Tibial nerve (tissue), 4 donors: ENCODE measurements around the gene KCNQ1. TPM values are rescaled to one million over a fixed set of nuclear protein-coding genes. Genes with fewer than 3 reads are reported as not detected.
A peak's percentile ranks its signal among the peaks of the same experiment; 100 is the strongest.

Experiments used
- DNase-seq, 2 donors: peaks; one replicate each; pipeline ENCODE4 v3.0.0-alpha.2; 2019; ENCODE audit warnings: low spot score in 2 of 2
- H3K27ac ChIP-seq, 4 donors: fragments of 200-600 bp; sonication (generic) in 3 of 4; one replicate each; pipeline ENCODE4 v1.5.1; 2017 to 2019; ENCODE audit warnings: mild to moderate bottlenecking in 1 of 4
- H3K27me3 ChIP-seq, 2 donors: fragments of 200-600 bp; sonication (generic) in 1 of 2; one replicate each; pipeline versions ENCODE4 v1.5.1 to v1.6.0; 2017 to 2019
- H3K36me3 ChIP-seq, 3 donors: fragments of 200-600 bp; sonication (generic); one replicate each; pipeline ENCODE4 v1.5.1; 2018 to 2019
- H3K4me1 ChIP-seq, 4 donors: fragments of 200-600 bp; sonication (generic) in 3 of 4; one replicate each; pipeline ENCODE4 v1.5.1; 2017 to 2019
- H3K4me3 ChIP-seq, 4 donors: fragments of 200-600 bp; sonication (generic) in 3 of 4; one replicate each; pipeline ENCODE4 v1.5.1; 2017 to 2019; ENCODE audit warnings: mild to moderate bottlenecking in 1 of 4, moderate library complexity in 1 of 4
- H3K9me3 ChIP-seq, 4 donors: fragments of 200-600 bp; sonication (generic) in 3 of 4; one replicate each; pipeline ENCODE4 v1.5.1; 2017 to 2019
- EP300 ChIP-seq, 2 donors: sonication (generic); formaldehyde crosslinking; IDR thresholded peaks; one replicate each; pipeline ENCODE4 v1.6.1; 2017; ENCODE audit warnings: antibody characterized with exemption in 2 of 2, mild to moderate bottlenecking in 1 of 2
- POLR2A ChIP-seq, 2 donors: fragments of 450-650 bp; IDR thresholded peaks; one replicate each; pipeline ENCODE4 v1.6.1; 2017; ENCODE audit warnings: antibody characterized with exemption in 2 of 2, mild to moderate bottlenecking in 2 of 2, moderate library complexity in 2 of 2
- WGBS, 2 donors: methylation state at CpG; one replicate each; pipeline ENCODE4 v1.1.5; 2018; 5-methylcytosine and 5-hydroxymethylcytosine counted together
- total RNA-seq, 4 donors: library from RNA; depleted of rRNA; stranded (reverse); fragments of >200 nt; gene quantifications; one replicate each; pipeline ENCODE4 v1.1.0, GENCODE V29; 2016
- TF ChIP-seq, protein P1 (sequence below), 5 experiments: fragments of 200-600 bp in 3 of 5; fragments of 450-650 bp in 2 of 5; sonication (generic) in 3 of 5; IDR thresholded peaks; one replicate each; pipeline ENCODE4 v1.5.1; 2016 to 2019; ENCODE audit warnings: antibody characterized with exemption in 5 of 5, mild to moderate bottlenecking in 3 of 5, moderate library complexity in 2 of 5

Gene KCNQ1
- total RNA-seq, 4 donors from 2014 or later: 3.5 to 11.4 (median 7.5) TPM

DNA sequence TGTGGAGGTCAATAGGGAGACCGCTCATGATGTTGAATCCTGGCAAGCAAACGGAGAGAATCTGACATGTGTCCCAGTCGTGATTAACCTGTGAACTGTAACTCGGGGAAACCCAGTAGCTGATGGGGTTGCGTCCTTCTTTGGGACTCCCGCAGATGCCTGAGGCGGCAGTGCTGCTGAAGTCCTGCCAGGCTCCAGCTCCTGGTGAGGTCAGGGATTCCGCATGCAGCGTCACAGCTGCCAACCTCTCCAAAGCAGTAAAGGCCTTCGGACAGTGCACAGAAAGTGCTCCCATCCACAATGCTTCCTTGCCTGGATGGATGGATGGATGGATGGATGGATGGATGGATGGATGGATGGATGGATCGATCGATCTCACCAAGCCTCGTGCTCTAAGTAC is 13.5 kb downstream of the KCNQ1 start:
- H3K36me3 ChIP-seq: no peaks in the 10 kb centered on the region
- no peak for DNase-seq
- TF ChIP-seq POLR2A (IDR thresholded peaks at IDR 0.05) (no peak), EP300 (IDR thresholded peaks at IDR 0.05) (no peak)
- TF ChIP-seq, protein P1, sequence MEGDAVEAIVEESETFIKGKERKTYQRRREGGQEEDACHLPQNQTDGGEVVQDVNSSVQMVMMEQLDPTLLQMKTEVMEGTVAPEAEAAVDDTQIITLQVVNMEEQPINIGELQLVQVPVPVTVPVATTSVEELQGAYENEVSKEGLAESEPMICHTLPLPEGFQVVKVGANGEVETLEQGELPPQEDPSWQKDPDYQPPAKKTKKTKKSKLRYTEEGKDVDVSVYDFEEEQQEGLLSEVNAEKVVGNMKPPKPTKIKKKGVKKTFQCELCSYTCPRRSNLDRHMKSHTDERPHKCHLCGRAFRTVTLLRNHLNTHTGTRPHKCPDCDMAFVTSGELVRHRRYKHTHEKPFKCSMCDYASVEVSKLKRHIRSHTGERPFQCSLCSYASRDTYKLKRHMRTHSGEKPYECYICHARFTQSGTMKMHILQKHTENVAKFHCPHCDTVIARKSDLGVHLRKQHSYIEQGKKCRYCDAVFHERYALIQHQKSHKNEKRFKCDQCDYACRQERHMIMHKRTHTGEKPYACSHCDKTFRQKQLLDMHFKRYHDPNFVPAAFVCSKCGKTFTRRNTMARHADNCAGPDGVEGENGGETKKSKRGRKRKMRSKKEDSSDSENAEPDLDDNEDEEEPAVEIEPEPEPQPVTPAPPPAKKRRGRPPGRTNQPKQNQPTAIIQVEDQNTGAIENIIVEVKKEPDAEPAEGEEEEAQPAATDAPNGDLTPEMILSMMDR (IDR thresholded peaks at IDR 0.05): no peak
- no peak overlapping the region for H3K27ac ChIP-seq
- peaks cover 0 to 13% (median 0%) of the 10 kb centered on the region in 4 donors for H3K9me3 ChIP-seq
- no peaks in the 10 kb centered on the region for H3K27me3 ChIP-seq
- no peak overlapping the region for H3K4me3 ChIP-seq
- WGBS, 2 donors: 87 to 92% methylated on average over 12 to 13 of the region's 13 CpGs
- no peaks in the 10 kb centered on the region for H3K4me1 ChIP-seq

DNA sequence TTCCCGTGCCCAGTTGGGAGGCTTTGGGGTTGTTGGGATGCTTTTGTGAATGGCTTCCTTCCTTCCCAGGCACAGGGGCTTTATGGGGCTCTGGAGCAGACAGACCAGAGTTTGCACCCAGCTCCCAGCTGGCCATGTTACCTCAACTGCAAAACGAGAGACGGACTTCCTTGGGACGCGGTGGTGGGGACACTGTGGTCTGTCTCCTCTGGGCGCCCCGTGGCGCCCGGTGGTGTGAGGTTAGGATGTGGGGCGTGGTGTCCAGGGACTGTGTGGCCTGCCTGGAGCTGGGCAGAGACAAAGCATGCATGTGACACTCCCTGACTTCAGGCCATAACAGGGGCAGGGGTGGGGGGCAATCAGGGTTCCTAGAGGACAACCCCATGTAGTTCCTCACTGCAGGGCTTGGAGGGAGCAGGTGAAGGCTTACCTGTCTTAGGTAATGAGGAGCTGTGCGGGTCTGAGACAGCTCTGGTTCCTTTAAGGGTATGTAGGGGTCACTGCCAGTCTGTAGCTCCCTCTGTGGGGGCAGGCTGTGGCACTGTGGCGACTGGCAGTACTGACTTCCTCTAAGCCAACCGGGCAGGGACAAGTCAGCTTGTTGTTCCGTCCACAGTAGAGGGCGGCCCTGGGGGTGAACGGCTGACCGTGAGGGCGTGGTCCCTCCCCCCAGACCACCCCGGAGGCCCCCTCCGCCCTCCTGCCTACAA is 14.4 kb downstream of the KCNQ1 start:
- Histone ChIP-seq H3K27ac (peak overlapping the region in 1 of 4 donors; percentile 19), H3K36me3 (no peaks in the 10 kb centered on the region), H3K9me3 (peaks cover 0 to 8% (median 0%) of the 10 kb centered on the region in 4 donors), H3K4me1 (no peaks in the 10 kb centered on the region), H3K27me3 (no peaks in the 10 kb centered on the region), H3K4me3 (no peak overlapping the region)
- DNase-seq: no peak
- WGBS, 2 donors: 64 to 70% methylated on average over 16 to 20 of the region's 20 CpGs
- no peak for TF ChIP-seq POLR2A (IDR thresholded peaks at IDR 0.05)
- TF ChIP-seq, protein P1 (IDR thresholded peaks at IDR 0.05): no peak
- no peak for TF ChIP-seq EP300 (IDR thresholded peaks at IDR 0.05)

DNA sequence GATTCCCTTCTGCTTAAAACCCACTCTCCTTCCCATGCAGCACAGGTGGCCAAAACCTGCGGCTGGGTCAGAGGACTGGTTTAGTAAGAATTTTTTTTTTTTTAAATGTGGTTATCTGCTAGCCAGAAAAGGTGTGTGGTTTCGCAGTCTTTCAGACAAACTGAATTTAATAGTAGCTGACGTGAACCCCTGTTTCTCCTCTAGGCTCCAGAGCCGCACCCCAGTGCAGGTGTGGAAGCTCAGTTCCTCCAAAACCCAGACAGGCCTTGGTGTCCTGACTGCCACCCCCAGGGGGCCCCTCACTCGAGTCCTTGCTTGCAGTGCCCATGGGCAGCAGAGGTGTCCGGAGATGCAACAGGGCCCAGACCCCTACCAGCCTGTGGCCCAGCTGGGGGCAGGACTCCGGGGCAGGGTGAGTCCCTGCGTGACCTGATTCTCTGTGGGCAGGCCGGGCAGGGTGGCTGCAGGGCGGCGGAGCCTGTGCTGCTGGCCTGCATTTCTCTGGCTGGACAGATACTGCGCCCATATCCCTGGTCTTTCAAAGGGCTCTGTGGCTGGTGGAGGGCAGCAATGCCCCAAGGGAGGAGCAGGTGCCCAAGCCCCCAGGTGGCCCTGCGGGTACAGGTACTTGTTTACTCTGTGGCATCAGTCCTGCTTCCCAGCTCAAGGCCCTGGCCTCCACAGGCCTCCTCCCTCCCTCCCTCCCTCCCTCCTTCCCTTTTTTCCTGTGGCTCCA is 15.2 kb downstream of the KCNQ1 start:
- 84% methylated on average over 9 to 10 of the region's 13 CpGs for WGBS, 2 donors
- Histone ChIP-seq H3K36me3 (no peaks in the 10 kb centered on the region), H3K27ac (peak overlapping the region in 1 of 4 donors; percentile 19), H3K9me3 (peaks cover 0 to 8% (median 0%) of the 10 kb centered on the region in 4 donors), H3K4me3 (no peak overlapping the region), H3K4me1 (no peaks in the 10 kb centered on the region), H3K27me3 (no peaks in the 10 kb centered on the region)
- DNase-seq: no peak
- no peak for TF ChIP-seq EP300 (IDR thresholded peaks at IDR 0.05)
- TF ChIP-seq POLR2A (IDR thresholded peaks at IDR 0.05): no peak
- TF ChIP-seq, protein P1 (IDR thresholded peaks at IDR 0.05): no peak

DNA sequence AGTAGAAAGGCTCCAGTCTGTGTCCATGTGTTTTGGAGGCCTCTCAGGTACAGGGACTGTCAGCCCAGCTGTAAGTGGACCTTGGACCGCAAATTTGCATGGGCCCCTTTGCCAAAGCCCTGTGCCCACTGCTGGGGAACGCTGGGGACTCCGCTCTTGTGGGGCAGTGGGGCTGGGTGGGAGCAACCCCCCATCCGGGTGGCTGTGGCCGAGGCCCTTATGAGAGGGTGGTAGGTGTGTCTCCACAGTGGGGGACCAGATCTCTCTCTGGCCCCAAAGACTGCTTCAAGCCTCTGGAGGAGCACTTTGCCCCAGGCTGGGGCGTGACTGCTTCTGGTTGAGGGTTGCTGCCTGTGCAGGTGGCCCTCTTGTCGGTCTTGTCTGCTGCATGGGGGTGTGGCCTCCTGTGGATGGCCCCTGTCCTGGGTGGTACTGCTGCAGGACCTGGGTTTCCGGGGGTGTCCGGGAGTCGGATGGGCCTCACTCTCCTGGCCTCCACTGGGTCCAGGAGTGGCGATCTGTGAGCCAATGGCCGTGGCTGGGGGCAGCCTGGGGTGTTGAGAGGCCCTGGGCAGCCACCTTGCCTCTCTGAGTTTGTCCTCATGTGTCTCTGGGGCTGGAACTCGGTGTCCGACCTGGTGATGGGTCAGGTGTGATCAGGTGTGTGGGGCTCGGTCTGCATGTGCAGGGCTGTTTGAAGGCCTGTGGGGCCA is 15.9 kb downstream of the KCNQ1 start:
- Histone ChIP-seq H3K4me1 (no peaks in the 10 kb centered on the region), H3K36me3 (no peaks in the 10 kb centered on the region), H3K27ac (no peak overlapping the region), H3K9me3 (peaks cover 0 to 5% (median 0%) of the 10 kb centered on the region in 4 donors), H3K27me3 (no peaks in the 10 kb centered on the region), H3K4me3 (no peak overlapping the region)
- no peak for TF ChIP-seq POLR2A (IDR thresholded peaks at IDR 0.05)
- TF ChIP-seq EP300 (IDR thresholded peaks at IDR 0.05): no peak
- TF ChIP-seq, protein P1 (IDR thresholded peaks at IDR 0.05): no peak
- 83 to 85% methylated on average over 4 to 12 of the region's 15 CpGs for WGBS, 2 donors
- no peak for DNase-seq
